ENCODE results near the gene PTCD2. TPM values are rescaled to one million over a fixed set of nuclear protein-coding genes. Genes with fewer than 3 reads are reported as not detected.
A peak's percentile ranks its signal among the peaks of the same experiment; 100 is the strongest.

The PTCD2 gene
- total and polyA plus RNA-seq, 2 donors (not counting 3 experiments of a cell fraction or from before 2014, with no cell fraction given): 4.3 to 6.7 TPM

GRCh38 chr5:72355706-72356299 is 35.6 kb downstream of the PTCD2 start:
- ChIA-PET CTCF (interaction anchor here (0.6 to 2.4 kb wide), 36 partner anchors 8 to 573 kb away, joined by 3 to 33 read pairs (median 4); no protein-coding TSS in a partner anchor), POLR2A (no interaction called here)
- H3K9me1 ChIP-seq (replicated peaks; ENCODE audit: control insufficient read depth, extremely low read depth, insufficient read depth, low read length): no peaks in the 10 kb centered on the region
- H3K4me3 ChIP-seq (replicated peaks in 1 of 3; ENCODE audit: insufficient read depth in 1 of 3, low read depth in 1 of 3, low read length in 3 of 3): no peak overlapping the region
- TF ChIP-seq MYC (IDR thresholded peaks at IDR 0.05; ENCODE audit: low read depth, low read length) (no peak), MAX (IDR thresholded peaks at IDR 0.05; ENCODE audit: insufficient read depth, insufficient read length) (no peak), CTCF (IDR thresholded peaks at IDR 0.05; ENCODE audit: extremely low read depth in 1 of 2, insufficient read depth in 1 of 2, low read depth in 1 of 2, low read length in 2 of 2) (peak; percentile 54 to 57), JUN (IDR thresholded peaks at IDR 0.05; ENCODE audit: borderline replicate concordance, insufficient read depth, insufficient read length, low read depth) (no peak)
- no peaks in the 10 kb centered on the region for H4K20me1 ChIP-seq (replicated peaks; ENCODE audit: control insufficient read depth, extremely low read depth, insufficient read depth, low read length)
- no peaks in the 10 kb centered on the region for H3K9me3 ChIP-seq (replicated peaks; ENCODE audit: control insufficient read depth, insufficient read depth, low read length)
- H2AFZ ChIP-seq (ENCODE audit: low read depth, low read length): peak overlapping the region; percentile 50
- dilution Hi-C loops (cut with MboI; ENCODE audit: extremely low pct_ligation_motif_present, low sequenced_read_pairs) (no loop called here), intact Hi-C loops (cut with micrococcal nuclease) (loop anchor here (1.0 kb wide), 1 partner anchor 168 kb away; no protein-coding TSS in a partner anchor)
- no peak overlapping the region for H3K9ac ChIP-seq (replicated peaks; ENCODE audit: extremely low read depth, insufficient read depth, low read length)
- H3K27me3 ChIP-seq (ENCODE audit: control insufficient read depth in 2 of 2, insufficient read depth in 2 of 2, low read length in 2 of 2): no peaks in the 10 kb centered on the region
- FAIRE-seq (peak; percentile 87), DNase-seq (ENCODE audit: low read depth, low spot score) (peak; percentile 69)
- H3K4me1 ChIP-seq (ENCODE audit: control insufficient read depth, extremely low read depth, insufficient read depth, low read length): peaks cover 7% of the 10 kb centered on the region
- no peaks in the 10 kb centered on the region for H3K79me2 ChIP-seq (ENCODE audit: control insufficient read depth, insufficient read depth, low read length)
- peak overlapping the region; percentile 5 for H3K4me2 ChIP-seq (ENCODE audit: insufficient read depth, low read length)
- BruUV-seq (replicated peaks): no TSS peak
- no peak overlapping the region for H3K27ac ChIP-seq (ENCODE audit: insufficient read depth, low read depth, low read length)
- no peaks in the 10 kb centered on the region for H3K36me3 ChIP-seq (ENCODE audit: control insufficient read depth in 2 of 2, extremely low read depth in 1 of 2, insufficient read depth in 2 of 2, low read length in 2 of 2)

- Histone ChIP-seq H4K20me1 (replicated peaks; ENCODE audit: control insufficient read depth, extremely low read depth, insufficient read depth, low read length) (no peaks in the 10 kb centered on the region), H3K4me1 (ENCODE audit: control insufficient read depth, extremely low read depth, insufficient read depth, low read length) (peaks cover 7% of the 10 kb centered on the region), H3K9me3 (replicated peaks; ENCODE audit: control insufficient read depth, insufficient read depth, low read length) (no peaks in the 10 kb centered on the region), H3K9ac (replicated peaks; ENCODE audit: extremely low read depth, insufficient read depth, low read length) (no peak overlapping the region), H3K36me3 (ENCODE audit: control insufficient read depth in 2 of 2, extremely low read depth in 1 of 2, insufficient read depth in 2 of 2, low read length in 2 of 2) (no peaks in the 10 kb centered on the region), H3K4me3 (replicated peaks in 1 of 3; ENCODE audit: insufficient read depth in 1 of 3, low read depth in 1 of 3, low read length in 3 of 3) (no peak overlapping the region), H3K27me3 (ENCODE audit: control insufficient read depth in 2 of 2, insufficient read depth in 2 of 2, low read length in 2 of 2) (no peaks in the 10 kb centered on the region), H3K79me2 (ENCODE audit: control insufficient read depth, insufficient read depth, low read length) (no peaks in the 10 kb centered on the region), H3K4me2 (ENCODE audit: insufficient read depth, low read length) (no peak overlapping the region), H3K27ac (ENCODE audit: insufficient read depth, low read depth, low read length) (no peak overlapping the region), H2AFZ (ENCODE audit: low read depth, low read length) (no peak overlapping the region), H3K9me1 (replicated peaks; ENCODE audit: control insufficient read depth, extremely low read depth, insufficient read depth, low read length) (no peaks in the 10 kb centered on the region)
- CTCF ChIA-PET: interaction anchor here (0.6 to 2.4 kb wide), 36 partner anchors 8 to 574 kb away, joined by 3 to 33 read pairs (median 4); no protein-coding TSS in a partner anchor
- FAIRE-seq: no peak
- intact Hi-C loops (cut with micrococcal nuclease) (no loop called here), dilution Hi-C loops (cut with MboI; ENCODE audit: extremely low pct_ligation_motif_present, low sequenced_read_pairs) (no loop called here)
- no peak for DNase-seq (ENCODE audit: low read depth, low spot score)
- POLR2A ChIA-PET: no interaction called here
- TF ChIP-seq FOS (IDR thresholded peaks at IDR 0.05; ENCODE audit: borderline replicate concordance, insufficient read depth, low read length) (no peak), POLR2A (IDR thresholded peaks at IDR 0.05; ENCODE audit: low read depth, low read length) (no peak), MAX (IDR thresholded peaks at IDR 0.05; ENCODE audit: insufficient read depth, insufficient read length) (no peak), JUN (IDR thresholded peaks at IDR 0.05; ENCODE audit: borderline replicate concordance, insufficient read depth, insufficient read length, low read depth) (no peak), POLR2AphosphoS5 (IDR thresholded peaks at IDR 0.05; ENCODE audit: insufficient read depth, low read depth, low read length) (no peak), MYC (IDR thresholded peaks at IDR 0.05; ENCODE audit: low read depth, low read length) (no peak), EZH2 (IDR thresholded peaks at IDR 0.05; ENCODE audit: borderline replicate concordance, low read depth, low read length, severe bottlenecking) (no peak), GATA2 (IDR thresholded peaks at IDR 0.05; ENCODE audit: insufficient read depth, insufficient read length, low read depth, low read length) (no peak), CTCF (IDR thresholded peaks at IDR 0.05; ENCODE audit: extremely low read depth in 1 of 2, insufficient read depth in 1 of 2, low read depth in 1 of 2, low read length in 2 of 2) (no peak)
- no TSS peak for BruUV-seq (replicated peaks)
These were observed 36.2 kb downstream of the PTCD2 start for GRCh38 chr5:72356361-72356760.
